CD4-positive, alpha-beta T cell treated with Interleukin-10 for 1 hour (primary cell): ENCODE measurements around the gene CD164.

ENCODE experiments used
- DNase-seq: peaks from one replicate; pipeline ENCODE4 v3.0.0-alpha.2; 2020

CD164 gene

GRCh38 chr6:109381747-109382575 lies at the start of gene CD164:
Gene CD164, minus strand, starts transcription at chr6:109382467. Its CDS starts 89 bp downstream, at chr6:109382378.
- peak; percentile 94 for DNase-seq

- no peak for DNase-seq
These were observed 47.2 kb upstream of the CD164 start for GRCh38 chr6:109429496-109429895.

- DNase-seq = no peak
These were observed 46.7 kb upstream of the CD164 start for GRCh38 chr6:109428889-109429477.

- DNase-seq = no peak
These were observed 42.7 kb upstream of the CD164 start for GRCh38 chr6:109424946-109425345.

GRCh38 chr6:109421184-109421583 lies 38.9 kb upstream of the CD164 start:
- no peak for DNase-seq

GRCh38 chr6:109420751-109421150 lies 38.5 kb upstream of the CD164 start:
- DNase-seq = no peak

- no peak for DNase-seq
These were observed 35.4 kb upstream of the CD164 start for GRCh38 chr6:109417646-109418045.

- no peak for DNase-seq
These were observed 28.8 kb upstream of the CD164 start for GRCh38 chr6:109411034-109411433.

GRCh38 chr6:109406196-109406595 lies 23.9 kb upstream of the CD164 start:
- DNase-seq = no peak

- no peak for DNase-seq
These were observed 14.8 kb upstream of the CD164 start for GRCh38 chr6:109397020-109397419.

- DNase-seq = no peak
These were observed 13.9 kb upstream of the CD164 start for GRCh38 chr6:109396046-109396718.

- DNase-seq = no peak
These were observed 11.6 kb upstream of the CD164 start for GRCh38 chr6:109393886-109394281.

GRCh38 chr6:109393157-109393885 lies 11.1 kb upstream of the CD164 start:
- no peak for DNase-seq

- DNase-seq = no peak
These were observed 7.5 kb upstream of the CD164 start for GRCh38 chr6:109389650-109390274.

- no peak for DNase-seq
These were observed 6.0 kb upstream of the CD164 start for GRCh38 chr6:109388265-109388664.

GRCh38 chr6:109383438-109383940 lies 1.2 kb upstream of the CD164 start:
- DNase-seq = no peak

GRCh38 chr6:109382576-109383437 lies 540 bp upstream of the CD164 start:
- peak; percentile 93 for DNase-seq

- DNase-seq = peak; percentile 29
These were observed 1.1 kb downstream of the CD164 start for GRCh38 chr6:109381061-109381746.

- no peak for DNase-seq
These were observed 2.6 kb downstream of the CD164 start for GRCh38 chr6:109379711-109380110.

- DNase-seq = no peak
These were observed 4.5 kb downstream of the CD164 start for GRCh38 chr6:109377717-109378116.
